ENCODE data around the gene CHRNB2. TPM values are rescaled to one million over a fixed set of nuclear protein-coding genes. Genes with fewer than 3 reads are reported as not detected.

CHRNB2 gene
- total RNA-seq, 1 donor from 2014 or later = 0.74 TPM

DNA sequence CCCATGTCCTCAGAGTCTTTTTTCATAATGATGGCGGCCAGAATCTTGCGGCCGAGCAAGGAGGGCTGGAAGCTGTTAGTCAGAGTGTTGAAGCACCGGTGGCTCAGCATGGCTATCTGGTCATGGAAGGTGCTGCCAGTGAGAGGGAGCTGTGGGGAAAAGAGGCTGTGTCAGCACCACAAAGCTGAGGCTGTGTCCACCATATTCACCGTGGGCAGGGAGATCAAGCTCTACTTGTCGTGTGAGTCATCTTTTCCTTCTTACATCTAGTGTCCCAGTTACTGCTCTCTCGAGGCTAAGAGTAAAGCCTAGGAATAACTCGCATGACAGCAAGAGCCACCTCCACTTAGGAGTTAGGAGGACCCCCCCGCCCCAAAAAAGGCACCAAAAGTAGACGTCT, 22.2 kb downstream of the CHRNB2 start:
- Histone ChIP-seq H3K27me3 (no peaks in the 10 kb centered on the region), H3K9me3 (no peaks in the 10 kb centered on the region), H3K4me1 (no peaks in the 10 kb centered on the region), H3K27ac (no peak overlapping the region), H3K36me3 (peaks cover 4 to 94% of the 10 kb centered on the region in 2 donors), H3K4me3 (no peak overlapping the region)
- intact Hi-C loops (cut with DNase I) = no loop called here
- DNase-seq (ENCODE audit: extremely low spot score in 2 of 2) = no peak
- TF ChIP-seq POLR2AphosphoS5 (IDR thresholded peaks at IDR 0.05; ENCODE audit: insufficient read depth in 1 of 2, low read depth in 1 of 2) (no peak), POLR2A (IDR thresholded peaks at IDR 0.05) (no peak)
- TF ChIP-seq, protein P1, sequence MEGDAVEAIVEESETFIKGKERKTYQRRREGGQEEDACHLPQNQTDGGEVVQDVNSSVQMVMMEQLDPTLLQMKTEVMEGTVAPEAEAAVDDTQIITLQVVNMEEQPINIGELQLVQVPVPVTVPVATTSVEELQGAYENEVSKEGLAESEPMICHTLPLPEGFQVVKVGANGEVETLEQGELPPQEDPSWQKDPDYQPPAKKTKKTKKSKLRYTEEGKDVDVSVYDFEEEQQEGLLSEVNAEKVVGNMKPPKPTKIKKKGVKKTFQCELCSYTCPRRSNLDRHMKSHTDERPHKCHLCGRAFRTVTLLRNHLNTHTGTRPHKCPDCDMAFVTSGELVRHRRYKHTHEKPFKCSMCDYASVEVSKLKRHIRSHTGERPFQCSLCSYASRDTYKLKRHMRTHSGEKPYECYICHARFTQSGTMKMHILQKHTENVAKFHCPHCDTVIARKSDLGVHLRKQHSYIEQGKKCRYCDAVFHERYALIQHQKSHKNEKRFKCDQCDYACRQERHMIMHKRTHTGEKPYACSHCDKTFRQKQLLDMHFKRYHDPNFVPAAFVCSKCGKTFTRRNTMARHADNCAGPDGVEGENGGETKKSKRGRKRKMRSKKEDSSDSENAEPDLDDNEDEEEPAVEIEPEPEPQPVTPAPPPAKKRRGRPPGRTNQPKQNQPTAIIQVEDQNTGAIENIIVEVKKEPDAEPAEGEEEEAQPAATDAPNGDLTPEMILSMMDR (IDR thresholded peaks at IDR 0.05) = no peak

- H3K4me1 ChIP-seq = no peaks in the 10 kb centered on the region
- peaks cover 0 to 94% of the 10 kb centered on the region in 2 donors for H3K36me3 ChIP-seq
- TF ChIP-seq, protein P1 (IDR thresholded peaks at IDR 0.05) = no peak
- TF ChIP-seq POLR2AphosphoS5 (IDR thresholded peaks at IDR 0.05; ENCODE audit: insufficient read depth in 1 of 2, low read depth in 1 of 2) (no peak), POLR2A (IDR thresholded peaks at IDR 0.05) (no peak)
- no peak for DNase-seq (ENCODE audit: extremely low spot score in 2 of 2)
- H3K27ac ChIP-seq = no peak overlapping the region
- no peak overlapping the region for H3K4me3 ChIP-seq
- H3K27me3 ChIP-seq = no peaks in the 10 kb centered on the region
- no peaks in the 10 kb centered on the region for H3K9me3 ChIP-seq
- intact Hi-C loops (cut with DNase I) = no loop called here
Measured at GRCh38 chr1:154590756-154591155, 23.2 kb downstream of the CHRNB2 start.

DNA sequence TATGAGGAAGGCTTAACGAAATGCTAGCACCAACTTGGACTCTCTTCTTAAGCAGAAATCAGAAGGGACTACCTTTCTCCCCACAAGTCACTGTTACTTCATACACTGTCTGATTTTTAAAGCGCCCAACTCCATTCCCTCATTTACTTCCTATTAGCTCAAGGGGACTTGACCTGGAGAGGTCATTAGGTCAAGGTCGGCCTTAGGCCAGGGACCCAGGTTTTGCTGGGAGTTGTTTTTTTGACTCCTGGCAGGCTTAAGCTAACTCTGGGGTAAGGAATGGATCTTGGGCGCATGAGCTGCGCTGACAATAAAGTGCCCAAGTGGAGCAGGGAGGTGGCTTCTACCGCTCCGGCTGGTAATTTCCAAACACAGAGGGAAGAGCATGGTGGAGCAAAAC, 23.6 kb downstream of the CHRNB2 start:
- Histone ChIP-seq H3K4me1 (no peaks in the 10 kb centered on the region), H3K27me3 (no peaks in the 10 kb centered on the region), H3K36me3 (peaks cover 0 to 94% of the 10 kb centered on the region in 2 donors), H3K9me3 (no peaks in the 10 kb centered on the region), H3K4me3 (no peak overlapping the region), H3K27ac (no peak overlapping the region)
- no peak for DNase-seq (ENCODE audit: extremely low spot score in 2 of 2)
- no peak for TF ChIP-seq POLR2A (IDR thresholded peaks at IDR 0.05)
- no peak for TF ChIP-seq POLR2AphosphoS5 (IDR thresholded peaks at IDR 0.05; ENCODE audit: insufficient read depth in 1 of 2, low read depth in 1 of 2)
- TF ChIP-seq, protein P1 (IDR thresholded peaks at IDR 0.05) = no peak
- intact Hi-C loops (cut with DNase I) = no loop called here

DNA sequence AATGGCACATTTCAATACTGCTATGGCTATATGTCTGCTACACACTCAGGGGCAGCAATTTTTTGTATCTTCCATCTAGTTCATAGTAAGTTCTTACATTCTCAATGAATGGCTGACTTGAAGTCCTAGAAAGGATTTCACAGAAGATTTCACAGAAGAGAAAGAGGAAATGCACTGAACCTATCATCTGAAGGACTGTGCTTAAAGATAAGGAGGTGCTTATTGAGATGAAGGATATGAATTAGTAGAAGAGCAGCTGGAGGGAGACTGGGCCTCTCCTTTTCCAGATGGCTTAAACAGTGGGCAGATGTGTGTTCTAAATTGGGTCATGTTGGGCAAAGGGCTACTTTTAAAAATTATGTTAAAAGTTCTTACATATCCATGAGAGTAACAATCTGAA, 25.8 kb downstream of the CHRNB2 start:
- H3K4me1 ChIP-seq = no peaks in the 10 kb centered on the region
- no peak for TF ChIP-seq POLR2A (IDR thresholded peaks at IDR 0.05)
- TF ChIP-seq, protein P1 (IDR thresholded peaks at IDR 0.05) = no peak
- no peak for TF ChIP-seq POLR2AphosphoS5 (IDR thresholded peaks at IDR 0.05; ENCODE audit: insufficient read depth in 1 of 2, low read depth in 1 of 2)
- intact Hi-C loops (cut with DNase I) = no loop called here
- H3K9me3 ChIP-seq = no peaks in the 10 kb centered on the region
- DNase-seq (ENCODE audit: extremely low spot score in 2 of 2) = no peak
- no peaks in the 10 kb centered on the region for H3K27me3 ChIP-seq
- no peak overlapping the region for H3K27ac ChIP-seq
- H3K36me3 ChIP-seq = peaks cover 0 to 94% of the 10 kb centered on the region in 2 donors
- H3K4me3 ChIP-seq = no peak overlapping the region

DNA sequence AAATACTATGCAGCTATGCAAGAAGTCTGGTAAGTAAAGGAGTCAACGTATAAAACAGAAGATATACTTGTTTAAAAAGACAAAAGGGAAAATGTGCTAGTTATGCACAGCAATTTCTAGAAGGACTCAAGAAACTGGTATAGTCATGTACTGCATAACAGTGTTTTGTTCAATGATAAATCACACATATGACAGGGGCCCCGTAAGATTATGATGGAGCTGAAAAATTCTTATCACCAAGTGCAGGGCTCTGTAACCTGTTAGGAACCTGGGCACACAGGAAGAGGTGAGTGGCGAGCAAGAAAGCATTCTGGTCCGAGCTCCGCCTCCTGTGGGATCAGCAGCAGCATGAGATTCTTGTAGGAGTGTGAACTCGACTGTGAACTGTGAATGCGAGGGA, 27.2 kb downstream of the CHRNB2 start:
- Histone ChIP-seq H3K36me3 (peaks cover 0 to 87% of the 10 kb centered on the region in 2 donors), H3K4me1 (peaks cover 9% of the 10 kb centered on the region), H3K27ac (no peak overlapping the region), H3K4me3 (no peak overlapping the region), H3K9me3 (no peaks in the 10 kb centered on the region), H3K27me3 (no peaks in the 10 kb centered on the region)
- intact Hi-C loops (cut with DNase I) = no loop called here
- TF ChIP-seq, protein P1 (IDR thresholded peaks at IDR 0.05) = no peak
- TF ChIP-seq POLR2A (IDR thresholded peaks at IDR 0.05) (no peak), POLR2AphosphoS5 (IDR thresholded peaks at IDR 0.05; ENCODE audit: insufficient read depth in 1 of 2, low read depth in 1 of 2) (no peak)
- no peak for DNase-seq (ENCODE audit: extremely low spot score in 2 of 2)
